ENCODE measurements around the gene MAP1B. TPM values are rescaled to one million over a fixed set of nuclear protein-coding genes. Genes with fewer than 3 reads are reported as not detected.

MAP1B gene
- total RNA-seq, 4 donors from 2014 or later: 38.9 to 57.5 (median 44.4) TPM

GRCh38 chr5:72071906-72072305, 35.4 kb upstream of the MAP1B start:
- intact Hi-C loops (cut with DNase I; ENCODE audit: low total_unique reads) (no loop called here), in situ Hi-C loops (cut with MboI; ENCODE audit: low pct_ligation_motif_present in 1 of 4, low pct_unique_long_range_greater_than_20kb in 1 of 4, low sequenced_read_pairs in 3 of 4) (no loop called here)
- DNase-seq: no peak
- WGBS, 2 donors (ENCODE audit: low coverage in 1 of 2): 91 to 100% methylated on average over 1 of the region's 1 CpG
- Histone ChIP-seq H3K4me1 (no peaks in the 10 kb centered on the region), H3K27ac (no peak overlapping the region), H3K4me3 (no peak overlapping the region), H3K9me3 (no peaks in the 10 kb centered on the region), H3K36me3 (no peaks in the 10 kb centered on the region), H3K27me3 (no peaks in the 10 kb centered on the region)
- no peak for TF ChIP-seq CTCF (IDR thresholded peaks at IDR 0.05)
- TF ChIP-seq EP300 (IDR thresholded peaks at IDR 0.05; ENCODE audit: low read depth): no peak
- TF ChIP-seq POLR2A (IDR thresholded peaks at IDR 0.05): no peak
- TF ChIP-seq POLR2AphosphoS5 (IDR thresholded peaks at IDR 0.05): no peak

- DNase-seq: no peak
- intact Hi-C loops (cut with DNase I; ENCODE audit: low total_unique reads) (no loop called here), in situ Hi-C loops (cut with MboI; ENCODE audit: low pct_ligation_motif_present in 1 of 4, low pct_unique_long_range_greater_than_20kb in 1 of 4, low sequenced_read_pairs in 3 of 4) (no loop called here)
- H3K9me3 ChIP-seq: no peaks in the 10 kb centered on the region
- no peaks in the 10 kb centered on the region for H3K36me3 ChIP-seq
- no peak overlapping the region for H3K4me3 ChIP-seq
- H3K27me3 ChIP-seq: peaks cover 6% of the 10 kb centered on the region
- H3K27ac ChIP-seq: no peak overlapping the region
- no peak for TF ChIP-seq EP300 (IDR thresholded peaks at IDR 0.05; ENCODE audit: low read depth)
- no peak for TF ChIP-seq CTCF (IDR thresholded peaks at IDR 0.05)
- no peak for TF ChIP-seq POLR2AphosphoS5 (IDR thresholded peaks at IDR 0.05)
- no peak for TF ChIP-seq POLR2A (IDR thresholded peaks at IDR 0.05)
- no peaks in the 10 kb centered on the region for H3K4me1 ChIP-seq
- 65 to 71% methylated on average over 6 of the region's 6 CpGs for WGBS, 2 donors (ENCODE audit: low coverage in 1 of 2)
These were observed 33.0 kb upstream of the MAP1B start for GRCh38 chr5:72074251-72074650.

- H3K4me1 ChIP-seq: no peaks in the 10 kb centered on the region
- WGBS, 2 donors (ENCODE audit: low coverage in 1 of 2): 73% methylated on average over 3 of the region's 3 CpGs; no CpG with 5 or more reads in 1 of the 2 donors
- intact Hi-C loops (cut with DNase I; ENCODE audit: low total_unique reads): no loop called here
- H3K27ac ChIP-seq: no peak overlapping the region
- TF ChIP-seq EP300 (IDR thresholded peaks at IDR 0.05; ENCODE audit: low read depth) (no peak), POLR2AphosphoS5 (IDR thresholded peaks at IDR 0.05) (no peak), POLR2A (IDR thresholded peaks at IDR 0.05) (no peak), CTCF (IDR thresholded peaks at IDR 0.05) (no peak)
- in situ Hi-C loops (cut with MboI; ENCODE audit: low pct_ligation_motif_present in 1 of 4, low pct_unique_long_range_greater_than_20kb in 1 of 4, low sequenced_read_pairs in 3 of 4): no loop called here
- no peaks in the 10 kb centered on the region for H3K36me3 ChIP-seq
- no peak overlapping the region for H3K4me3 ChIP-seq
- DNase-seq: no peak
- H3K9me3 ChIP-seq: no peaks in the 10 kb centered on the region
- peaks cover 9% of the 10 kb centered on the region for H3K27me3 ChIP-seq
These were observed 31.8 kb upstream of the MAP1B start for GRCh38 chr5:72075461-72075860.

- H3K9me3 ChIP-seq: no peaks in the 10 kb centered on the region
- no peak overlapping the region for H3K4me3 ChIP-seq
- DNase-seq: no peak
- WGBS, 2 donors (ENCODE audit: low coverage in 1 of 2): 50 to 86% methylated on average over 1 to 4 of the region's 4 CpGs
- no peaks in the 10 kb centered on the region for H3K36me3 ChIP-seq
- in situ Hi-C loops (cut with MboI; ENCODE audit: low pct_ligation_motif_present in 1 of 4, low pct_unique_long_range_greater_than_20kb in 1 of 4, low sequenced_read_pairs in 3 of 4): no loop called here
- H3K4me1 ChIP-seq: no peaks in the 10 kb centered on the region
- H3K27me3 ChIP-seq: peaks cover 13% of the 10 kb centered on the region
- TF ChIP-seq POLR2A (IDR thresholded peaks at IDR 0.05): no peak
- intact Hi-C loops (cut with DNase I; ENCODE audit: low total_unique reads): no loop called here
- H3K27ac ChIP-seq: no peak overlapping the region
These were observed 30.5 kb upstream of the MAP1B start for GRCh38 chr5:72076621-72077300.

GRCh38 chr5:72077390-72077789, 29.9 kb upstream of the MAP1B start:
- Histone ChIP-seq H3K27ac (no peak overlapping the region), H3K4me1 (no peaks in the 10 kb centered on the region), H3K27me3 (peaks cover 18% of the 10 kb centered on the region), H3K4me3 (no peak overlapping the region), H3K36me3 (no peaks in the 10 kb centered on the region), H3K9me3 (no peaks in the 10 kb centered on the region)
- no peak for DNase-seq
- intact Hi-C loops (cut with DNase I; ENCODE audit: low total_unique reads) (no loop called here), in situ Hi-C loops (cut with MboI; ENCODE audit: low pct_ligation_motif_present in 1 of 4, low pct_unique_long_range_greater_than_20kb in 1 of 4, low sequenced_read_pairs in 3 of 4) (no loop called here)
- 56 to 79% methylated on average over 2 to 3 of the region's 3 CpGs for WGBS, 2 donors (ENCODE audit: low coverage in 1 of 2)
- TF ChIP-seq CTCF (IDR thresholded peaks at IDR 0.05) (no peak), POLR2A (IDR thresholded peaks at IDR 0.05) (no peak), POLR2AphosphoS5 (IDR thresholded peaks at IDR 0.05) (no peak), EP300 (IDR thresholded peaks at IDR 0.05; ENCODE audit: low read depth) (no peak)

All from transverse colon (tissue), 4 donors.